Cardiac muscle cell (in vitro differentiated cells and primary cell): ENCODE measurements around the gene DBET. TPM values are rescaled to one million over a fixed set of nuclear protein-coding genes. Genes with fewer than 3 reads are reported as not detected.
"Not testable (repeated sequence)": the region's sequence is repeated elsewhere in the genome, so short reads cannot be mapped to it uniquely, and the experiment has no call there.

Source experiments
- DNase-seq, 2 donors: peaks; one replicate each; pipeline versions ENCODE4 v3.0.0 to v3.0.0-alpha.2; 2010 to 2017; ENCODE audit warnings: low read depth in 1 of 2, low spot score in 1 of 2
- H3K27ac ChIP-seq: fragments of 200-600 bp; sonication (generic); 2 replicates; pipeline ENCODE4 v1.5.1; 2016
- H3K27me3 ChIP-seq: fragments of 200-600 bp; sonication (generic); 2 replicates; pipeline ENCODE4 v1.6.0; 2016; ENCODE audit warnings: control low read depth
- H3K36me3 ChIP-seq: fragments of 200-600 bp; sonication (generic); 2 replicates; pipeline ENCODE4 v1.5.1; 2016; ENCODE audit warnings: control low read depth
- H3K4me1 ChIP-seq: fragments of 200-600 bp; sonication (generic); 2 replicates; pipeline ENCODE4 v1.8.1; 2017; ENCODE audit warnings: low read depth, mild to moderate bottlenecking, mixed run types
- H3K4me3 ChIP-seq: fragments of 200-600 bp; sonication (generic); 2 replicates; pipeline ENCODE4 v1.5.1; 2016; ENCODE audit warnings: mild to moderate bottlenecking
- H3K9me3 ChIP-seq: fragments of 200-600 bp; sonication (generic); 2 replicates; pipeline ENCODE4 v1.5.1; 2017; ENCODE audit warnings: low read depth, mild to moderate bottlenecking, control low read depth
- polyA plus RNA-seq: library from polyadenylated mRNA; unstranded; fragments of >200 nt; fragmentation: Nextera tagmentation; extraction: Ambion mirVana; gene quantifications from 2 replicates; pipeline ENCODE4 v1.2.1, GENCODE V29; 2016
- total RNA-seq: library from RNA; depleted of rRNA; stranded (reverse); fragments of >200 nt; gene quantifications from 2 replicates; pipeline ENCODE4 v1.2.3, GENCODE V29; 2016
- TF ChIP-seq, protein P1 (sequence below): IDR thresholded peaks from 2 replicates; pipeline ENCODE4 v1.5.1; 2012; ENCODE audit warnings: low read depth, mild to moderate bottlenecking, low read length

DBET gene
- total and polyA plus RNA-seq, 2 experiments from 2014 or later, result not detected

DNA sequence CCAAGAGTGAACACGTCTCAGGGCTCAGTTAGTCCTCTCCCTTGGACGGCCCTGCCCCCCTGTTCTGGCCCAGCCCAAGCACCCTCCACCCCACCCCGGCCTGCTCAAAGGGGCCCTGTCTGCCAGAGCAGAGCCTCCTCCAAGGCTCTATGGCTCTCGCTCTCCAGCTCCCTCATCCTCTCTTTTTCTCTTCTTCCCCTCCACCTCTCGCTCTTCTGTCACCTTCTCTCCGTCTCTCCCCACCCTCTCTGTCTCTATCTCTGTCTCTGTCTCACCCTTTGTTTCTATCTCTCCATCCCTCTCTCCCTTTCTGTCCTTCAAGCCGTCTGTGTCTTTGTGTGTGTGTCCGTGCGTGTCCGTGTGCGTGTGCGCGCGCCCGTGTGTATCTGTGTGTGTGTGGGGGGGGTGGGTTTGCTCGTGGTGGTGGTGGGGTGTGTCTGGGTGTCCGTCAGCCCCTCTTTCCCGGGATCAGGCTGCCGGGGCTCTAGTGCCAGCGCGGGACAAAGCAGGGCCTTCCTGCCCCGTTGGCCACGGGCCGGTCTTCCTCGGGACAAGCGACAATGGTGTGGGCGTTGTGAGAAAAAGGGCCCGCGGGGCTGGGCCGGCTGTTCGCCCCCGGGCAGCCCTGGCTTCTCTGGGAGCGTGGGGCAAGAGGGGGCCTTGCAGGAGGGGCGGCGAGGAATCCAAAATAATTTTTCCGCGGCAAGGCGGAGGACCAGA is 45.9 kb upstream of the DBET start:
- no peak overlapping the region for H3K27ac ChIP-seq
- no peaks in the 10 kb centered on the region for H3K4me1 ChIP-seq
- TF ChIP-seq, protein P1, sequence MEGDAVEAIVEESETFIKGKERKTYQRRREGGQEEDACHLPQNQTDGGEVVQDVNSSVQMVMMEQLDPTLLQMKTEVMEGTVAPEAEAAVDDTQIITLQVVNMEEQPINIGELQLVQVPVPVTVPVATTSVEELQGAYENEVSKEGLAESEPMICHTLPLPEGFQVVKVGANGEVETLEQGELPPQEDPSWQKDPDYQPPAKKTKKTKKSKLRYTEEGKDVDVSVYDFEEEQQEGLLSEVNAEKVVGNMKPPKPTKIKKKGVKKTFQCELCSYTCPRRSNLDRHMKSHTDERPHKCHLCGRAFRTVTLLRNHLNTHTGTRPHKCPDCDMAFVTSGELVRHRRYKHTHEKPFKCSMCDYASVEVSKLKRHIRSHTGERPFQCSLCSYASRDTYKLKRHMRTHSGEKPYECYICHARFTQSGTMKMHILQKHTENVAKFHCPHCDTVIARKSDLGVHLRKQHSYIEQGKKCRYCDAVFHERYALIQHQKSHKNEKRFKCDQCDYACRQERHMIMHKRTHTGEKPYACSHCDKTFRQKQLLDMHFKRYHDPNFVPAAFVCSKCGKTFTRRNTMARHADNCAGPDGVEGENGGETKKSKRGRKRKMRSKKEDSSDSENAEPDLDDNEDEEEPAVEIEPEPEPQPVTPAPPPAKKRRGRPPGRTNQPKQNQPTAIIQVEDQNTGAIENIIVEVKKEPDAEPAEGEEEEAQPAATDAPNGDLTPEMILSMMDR, result no peak
- H3K4me3 ChIP-seq, result no peak overlapping the region
- DNase-seq, result no peak
- H3K9me3 ChIP-seq, result no peaks in the 10 kb centered on the region
- H3K27me3 ChIP-seq, result peaks cover 95% of the 10 kb centered on the region
- H3K36me3 ChIP-seq, result no peaks in the 10 kb centered on the region

DNA sequence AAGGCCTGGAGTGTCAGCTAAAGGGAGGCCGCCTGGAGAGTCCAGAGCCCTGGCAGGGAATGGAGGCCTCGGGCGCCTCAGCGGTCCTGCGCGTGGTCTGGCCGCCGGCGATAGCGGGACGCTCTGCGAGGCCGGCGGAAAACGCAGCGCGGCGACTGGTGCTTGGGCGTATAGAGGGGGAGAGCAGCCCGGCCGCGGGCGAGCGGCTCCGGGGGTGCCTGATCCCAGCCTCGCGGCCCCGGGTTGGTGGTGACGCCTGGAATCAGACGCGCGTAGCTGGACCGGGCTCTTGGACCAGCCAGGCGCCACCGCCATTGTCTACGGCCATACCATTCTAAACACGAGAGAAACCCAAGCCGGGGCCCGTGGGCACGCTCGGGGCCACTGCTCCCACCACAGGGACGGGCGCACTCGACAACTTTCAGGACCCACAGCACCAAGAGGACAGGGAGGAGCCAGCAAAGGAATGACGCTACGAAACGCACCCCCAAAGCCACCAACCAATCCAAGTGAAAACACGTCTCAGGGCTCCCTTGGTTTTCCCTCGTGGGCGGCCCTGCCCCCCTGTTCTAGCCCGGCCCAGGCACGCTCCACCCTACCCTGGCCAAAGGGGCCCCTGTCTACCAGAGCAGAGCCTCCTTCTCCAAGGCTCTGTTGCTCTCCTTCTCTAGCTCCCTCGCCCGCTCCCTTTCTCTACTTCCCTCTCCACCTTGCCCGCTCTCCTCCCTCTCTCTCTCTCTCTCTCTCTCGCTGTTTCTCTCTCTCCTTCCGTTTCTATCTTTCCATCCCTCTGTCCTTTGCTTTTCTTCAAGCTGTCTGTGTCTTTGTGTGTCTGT is 45.1 kb upstream of the DBET start:
- no peak overlapping the region for H3K4me3 ChIP-seq
- H3K36me3 ChIP-seq, result no peaks in the 10 kb centered on the region
- no peaks in the 10 kb centered on the region for H3K4me1 ChIP-seq
- peaks cover 91% of the 10 kb centered on the region for H3K27me3 ChIP-seq
- no peaks in the 10 kb centered on the region for H3K9me3 ChIP-seq
- TF ChIP-seq, protein P1, result no peak
- DNase-seq, result no peak
- no peak overlapping the region for H3K27ac ChIP-seq

DNA sequence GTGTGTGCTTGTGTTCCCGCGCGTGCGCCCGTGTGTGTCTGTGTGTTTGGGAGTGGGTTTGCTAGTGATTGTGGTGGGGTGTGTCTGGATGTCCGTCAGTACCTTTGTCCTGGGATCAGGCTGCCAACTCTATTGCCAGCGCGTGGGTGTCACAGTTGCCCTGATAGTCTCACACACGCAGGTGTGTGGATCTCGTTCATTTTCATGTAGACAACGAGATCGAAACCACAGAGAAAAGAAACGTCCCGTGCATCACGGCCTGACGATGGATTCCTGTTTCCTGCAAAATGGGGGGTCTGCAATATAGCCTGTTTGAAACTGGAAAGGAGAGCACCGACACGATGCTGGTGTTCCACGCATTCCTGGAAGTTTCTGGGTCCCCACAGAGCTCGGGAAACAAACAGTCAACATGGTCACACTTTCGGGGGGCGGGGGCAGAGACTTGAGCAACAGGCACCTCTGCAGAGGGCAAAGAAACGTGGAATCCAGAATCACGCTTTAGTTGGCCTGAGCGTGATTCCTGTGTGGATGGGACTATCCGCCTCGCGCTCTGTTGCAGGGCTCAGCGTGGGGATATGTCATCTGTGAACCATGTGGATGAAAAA is 44.3 kb upstream of the DBET start:
- not testable (repeated sequence) for H3K27ac ChIP-seq, H3K4me3 ChIP-seq, H3K9me3 ChIP-seq, H3K36me3 ChIP-seq, H3K4me1 ChIP-seq, DNase-seq
- peaks cover 84% of the 10 kb centered on the region for H3K27me3 ChIP-seq

DNA sequence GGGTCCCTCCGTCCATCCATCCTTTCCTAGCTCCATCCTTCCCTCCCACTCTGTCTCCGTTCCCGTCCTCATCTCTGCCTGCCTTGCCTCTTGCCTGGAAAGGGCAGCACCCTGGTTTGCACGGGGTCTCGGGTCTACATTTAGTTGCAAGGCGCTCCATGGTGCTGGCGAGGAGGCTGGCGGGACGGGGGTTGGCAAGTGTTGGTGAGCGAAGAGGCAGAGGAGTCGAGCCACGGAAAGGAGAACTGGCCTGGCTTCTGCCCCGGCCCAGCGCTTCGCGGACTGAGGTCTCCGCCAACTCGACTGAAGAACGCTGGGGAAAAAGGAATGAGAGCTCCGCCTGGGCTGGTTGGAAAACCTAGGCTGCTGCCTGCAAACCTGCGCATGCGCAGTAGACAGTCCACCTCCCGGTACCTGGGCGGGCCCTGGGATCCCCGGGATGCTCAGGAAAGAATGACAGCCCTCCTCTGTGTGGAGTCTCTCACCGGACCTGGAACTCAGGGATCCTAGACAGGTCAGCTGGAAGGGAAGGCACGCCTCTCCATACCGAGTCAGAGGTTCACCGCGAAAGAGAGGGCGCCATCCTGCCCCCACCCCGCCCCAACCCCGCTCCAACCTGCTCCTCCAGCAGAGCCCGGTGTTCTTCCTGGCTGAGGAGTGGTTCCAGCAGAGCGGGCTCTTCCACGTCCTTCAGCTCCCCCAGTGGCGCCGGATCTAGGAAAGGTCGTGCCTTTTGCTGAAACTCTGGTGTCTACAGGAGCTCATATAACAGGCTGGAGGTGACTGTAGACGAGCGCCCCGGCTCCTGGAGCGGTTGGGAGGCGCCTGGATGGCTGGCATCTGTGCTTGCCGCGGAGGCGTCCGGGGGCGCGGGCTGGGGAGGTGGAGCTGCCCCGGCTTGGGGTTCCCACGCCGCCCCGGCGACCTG is 43.2 kb upstream of the DBET start:
- DNase-seq, result peak; percentile 39 to 54
- Histone ChIP-seq H3K27me3 (peaks cover 73% of the 10 kb centered on the region), H3K36me3 (no peaks in the 10 kb centered on the region), H3K9me3 (no peaks in the 10 kb centered on the region), H3K27ac (no peak overlapping the region), H3K4me1 (no peaks in the 10 kb centered on the region), H3K4me3 (no peak overlapping the region)
- TF ChIP-seq, protein P1, result no peak

DNA sequence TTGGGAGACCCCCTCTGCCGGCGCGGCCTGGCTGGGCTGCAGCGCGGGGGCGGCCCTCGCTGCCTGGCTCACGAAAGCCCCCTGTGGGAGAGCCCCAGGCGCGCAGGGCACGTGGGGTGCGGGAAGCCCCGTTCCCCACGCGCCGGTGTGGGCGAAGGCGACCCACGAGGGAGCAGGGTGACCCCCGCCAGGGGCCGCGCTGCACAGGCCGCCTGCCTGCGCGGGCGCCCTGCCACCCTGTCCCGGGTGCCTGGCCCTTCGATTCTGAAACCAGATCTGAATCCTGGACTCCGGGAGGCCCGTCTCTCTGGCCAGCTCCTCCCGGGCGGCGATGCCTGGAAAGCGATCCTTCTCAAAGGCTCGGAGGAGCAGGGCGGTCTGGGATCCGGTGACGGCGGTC is 42.3 kb upstream of the DBET start:
- not testable (repeated sequence) for DNase-seq, H3K4me1 ChIP-seq, H3K4me3 ChIP-seq, H3K9me3 ChIP-seq, H3K27ac ChIP-seq, H3K36me3 ChIP-seq
- peaks cover 64% of the 10 kb centered on the region for H3K27me3 ChIP-seq

DNA sequence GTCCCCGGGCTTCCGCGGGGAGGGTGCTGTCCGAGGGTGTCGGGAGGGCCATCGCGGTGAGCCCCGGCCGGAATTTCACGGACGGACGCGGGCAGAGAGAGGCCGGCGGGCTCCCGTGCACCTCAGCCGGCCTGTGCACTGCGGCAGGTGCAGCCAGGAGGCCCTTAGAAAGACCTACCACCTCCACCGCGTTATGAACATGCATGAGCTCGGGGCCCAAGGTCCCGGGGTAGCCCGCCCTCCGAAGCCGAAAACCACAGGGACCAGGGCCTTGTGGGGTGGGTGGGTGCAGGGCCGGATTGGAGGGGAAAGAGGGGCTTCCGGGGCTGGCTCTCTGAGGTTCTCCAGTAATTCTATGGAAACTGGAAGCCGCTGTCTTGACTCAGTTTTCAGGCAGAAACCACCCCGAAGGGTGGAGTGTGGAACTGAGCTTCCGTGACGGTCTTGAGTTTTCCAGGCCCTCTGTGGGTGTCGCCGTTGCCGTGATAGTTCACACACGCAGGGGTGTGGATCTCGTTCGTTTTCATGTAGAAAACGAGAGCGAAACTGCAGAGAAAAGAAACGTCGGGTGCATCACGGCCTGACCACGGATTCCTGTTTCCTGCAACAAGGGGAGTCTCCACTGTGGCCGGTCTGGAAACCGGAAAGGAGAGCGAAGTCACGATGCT is 41.6 kb upstream of the DBET start:
- H3K4me1 ChIP-seq, DNase-seq, H3K4me3 ChIP-seq, H3K27ac ChIP-seq, H3K9me3 ChIP-seq, H3K36me3 ChIP-seq: not testable (repeated sequence)
- peaks cover 56% of the 10 kb centered on the region for H3K27me3 ChIP-seq

DNA sequence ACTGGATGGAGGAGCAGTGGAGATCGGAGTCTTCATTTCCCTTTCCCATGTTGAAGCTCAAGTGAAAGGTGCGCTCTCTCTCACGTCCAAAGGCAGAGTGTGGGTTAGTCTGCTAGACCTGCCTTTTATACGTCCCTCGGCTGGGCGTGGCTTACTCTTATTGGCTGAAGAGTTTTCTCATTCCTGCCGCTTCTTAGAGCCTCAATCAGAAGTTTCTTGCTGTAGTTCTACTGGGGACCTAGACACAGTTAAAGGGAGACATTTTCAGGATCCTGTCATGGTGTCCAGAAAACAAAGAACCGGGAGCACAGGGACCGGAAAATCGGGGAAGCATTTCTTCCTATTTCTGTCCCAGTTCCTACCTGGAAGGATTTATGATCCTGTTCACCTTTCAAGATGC is 37.1 kb upstream of the DBET start, which contains the start of gene FRG2:
Gene FRG2, minus strand, starts transcription at position 101 of the 400 bp plus-strand sequence. Its CDS starts 52 bp downstream, at position 49.
- H3K4me3 ChIP-seq, H3K36me3 ChIP-seq, DNase-seq, H3K27ac ChIP-seq, H3K4me1 ChIP-seq, H3K9me3 ChIP-seq: not testable (repeated sequence)
- peaks cover 13% of the 10 kb centered on the region for H3K27me3 ChIP-seq

DNA sequence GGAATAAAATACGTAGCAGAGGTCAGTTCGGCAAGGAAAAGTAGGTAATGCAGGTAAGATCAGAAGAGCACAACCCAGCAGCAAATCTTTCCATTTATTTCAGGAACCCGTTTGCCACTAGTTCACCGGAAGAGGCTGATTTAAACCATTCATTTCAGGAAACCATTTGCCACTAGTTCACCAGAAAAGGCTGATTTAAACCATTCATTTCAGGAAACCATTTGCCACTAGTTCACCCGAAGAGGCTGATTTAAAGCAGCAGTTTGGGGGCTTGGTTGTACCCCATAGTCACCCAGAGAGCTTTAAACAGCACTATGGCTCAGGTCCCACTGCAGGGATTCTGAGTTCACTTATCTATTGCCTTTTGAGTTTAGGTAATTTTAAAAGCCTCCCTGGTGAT is 33.0 kb upstream of the DBET start:
- H3K27ac ChIP-seq, H3K4me3 ChIP-seq, H3K4me1 ChIP-seq, DNase-seq, H3K36me3 ChIP-seq, H3K27me3 ChIP-seq, H3K9me3 ChIP-seq: not testable (repeated sequence)

DNA sequence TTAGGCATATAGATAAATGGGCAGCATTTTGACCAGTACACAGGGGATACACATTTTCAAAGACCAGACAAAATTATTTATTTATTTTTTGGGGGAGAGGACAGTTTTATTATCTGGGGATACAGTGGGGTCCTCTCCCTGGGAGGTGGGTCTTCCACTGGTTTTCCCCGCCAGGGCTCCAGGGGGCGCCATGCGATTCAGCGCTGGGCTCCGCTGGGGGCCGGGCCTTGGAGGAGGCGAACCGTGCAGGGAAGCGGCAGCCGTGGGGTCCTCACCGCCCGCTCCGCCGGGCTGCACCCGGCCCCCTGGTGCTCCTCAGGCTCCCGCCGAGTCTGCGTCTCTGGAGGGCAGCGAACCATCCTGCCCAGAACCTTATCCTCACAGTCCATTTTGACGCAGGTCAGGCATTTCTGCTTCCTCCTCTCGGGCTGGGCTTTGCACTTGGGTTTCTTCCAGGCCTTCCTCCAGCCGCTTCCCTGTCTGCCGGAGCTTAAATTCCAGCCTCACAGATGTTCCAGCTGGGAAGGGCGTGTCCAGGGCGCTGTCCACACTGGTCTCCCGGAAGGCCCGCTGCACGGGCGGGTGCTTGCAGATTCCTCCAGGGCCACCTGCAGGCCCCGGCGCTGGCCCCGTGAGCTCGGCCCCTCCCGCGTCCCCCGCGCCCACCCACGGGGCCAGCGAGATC is 26.5 kb upstream of the DBET start:
- not testable (repeated sequence) for H3K27me3 ChIP-seq, H3K36me3 ChIP-seq, H3K4me1 ChIP-seq, H3K4me3 ChIP-seq, DNase-seq, H3K27ac ChIP-seq, H3K9me3 ChIP-seq
